Fibroblast of the conjunctiva (primary cell): ENCODE measurements around the gene NSMCE1.

Experiments
- DNase-seq: peaks from one replicate; pipeline ENCODE4 v3.0.0-alpha.2; 2010; ENCODE audit warnings: low read depth

The NSMCE1 gene

DNA sequence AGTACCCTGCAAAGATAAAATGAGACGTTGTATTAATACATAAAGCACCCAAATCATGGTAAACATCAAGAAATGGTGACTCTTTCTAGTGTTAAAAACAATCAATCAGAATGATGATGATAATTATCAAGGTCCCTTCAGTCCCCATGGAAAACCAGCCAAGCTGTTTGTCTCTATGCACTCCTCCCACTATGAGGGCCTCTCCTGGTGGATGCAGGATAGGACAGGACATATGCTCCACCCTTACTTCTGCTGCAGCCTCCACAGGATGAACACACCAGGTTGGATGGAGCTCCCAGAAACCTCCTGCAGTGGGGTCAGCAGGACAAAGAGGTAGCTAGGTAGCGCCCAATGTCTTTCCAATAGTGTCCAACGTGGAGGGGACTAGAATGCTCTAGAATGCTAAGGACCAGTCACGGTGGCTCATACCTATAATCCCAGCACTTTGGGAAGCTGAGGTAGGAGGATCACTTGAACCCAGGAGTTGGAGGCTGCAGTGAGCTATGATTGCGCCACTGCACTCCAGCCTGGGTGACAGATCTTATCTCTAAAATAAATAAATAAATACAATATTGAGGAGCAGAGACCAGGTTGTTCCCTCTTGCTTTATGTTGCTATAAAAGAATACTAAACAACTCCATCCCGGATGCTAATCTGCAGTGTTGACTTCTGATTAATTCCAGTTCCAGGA lies 75.1 kb downstream of the NSMCE1 start:
- no peak for DNase-seq

DNA sequence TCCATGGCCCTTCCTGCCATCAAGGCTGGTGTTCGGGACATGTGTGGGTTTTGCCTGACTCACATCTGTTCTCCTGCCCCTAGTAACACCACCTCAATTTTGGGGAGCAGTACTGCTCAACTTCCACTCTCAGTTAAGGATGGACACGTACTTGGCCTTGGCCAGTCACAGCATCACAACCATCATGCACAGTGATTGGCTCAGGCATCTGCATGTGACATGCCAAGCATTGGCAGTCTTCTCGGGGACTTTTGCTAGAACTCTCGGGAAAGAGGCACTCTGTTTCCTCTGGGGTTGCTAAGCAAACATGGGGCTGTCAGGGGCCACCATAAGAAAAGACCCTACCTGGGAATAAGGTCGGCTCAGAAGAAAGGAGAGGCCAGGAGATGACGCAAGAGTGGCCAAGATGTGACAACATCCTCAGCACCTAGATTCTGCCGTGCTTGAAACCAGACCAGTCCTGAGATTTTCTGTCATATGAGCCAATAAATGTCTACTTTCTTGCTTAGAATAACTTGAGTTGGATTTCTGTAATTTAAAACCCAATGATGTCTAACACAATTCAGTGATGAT lies 77.1 kb downstream of the NSMCE1 start:
- DNase-seq = no peak

DNA sequence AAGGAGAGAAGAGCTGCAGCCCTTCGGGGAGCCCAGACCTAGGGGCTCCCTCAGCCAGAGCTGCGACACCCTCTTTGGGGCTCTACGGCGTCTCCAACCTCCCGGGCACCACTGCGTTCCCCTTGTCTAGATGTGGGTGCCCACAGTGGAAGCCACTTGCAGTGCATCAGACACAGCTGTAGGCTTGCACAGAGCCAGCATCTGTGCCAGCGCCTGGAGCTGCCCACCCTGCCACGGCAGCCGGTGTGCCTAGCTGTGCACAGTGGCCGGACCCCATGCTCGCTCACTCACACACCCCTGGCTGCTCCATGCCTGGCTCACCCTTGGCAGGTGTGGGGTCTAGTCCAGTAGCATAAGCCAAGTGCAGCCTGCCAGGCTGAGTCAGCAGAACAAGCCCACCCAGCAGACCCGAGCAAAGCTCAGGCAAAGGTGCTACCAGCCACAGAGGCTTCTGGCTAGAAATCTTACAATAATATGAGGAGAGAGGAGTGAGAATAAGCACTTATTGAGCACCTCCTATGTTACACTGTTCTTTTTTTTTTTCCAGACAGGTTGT lies 78.2 kb downstream of the NSMCE1 start:
- no peak for DNase-seq

DNA sequence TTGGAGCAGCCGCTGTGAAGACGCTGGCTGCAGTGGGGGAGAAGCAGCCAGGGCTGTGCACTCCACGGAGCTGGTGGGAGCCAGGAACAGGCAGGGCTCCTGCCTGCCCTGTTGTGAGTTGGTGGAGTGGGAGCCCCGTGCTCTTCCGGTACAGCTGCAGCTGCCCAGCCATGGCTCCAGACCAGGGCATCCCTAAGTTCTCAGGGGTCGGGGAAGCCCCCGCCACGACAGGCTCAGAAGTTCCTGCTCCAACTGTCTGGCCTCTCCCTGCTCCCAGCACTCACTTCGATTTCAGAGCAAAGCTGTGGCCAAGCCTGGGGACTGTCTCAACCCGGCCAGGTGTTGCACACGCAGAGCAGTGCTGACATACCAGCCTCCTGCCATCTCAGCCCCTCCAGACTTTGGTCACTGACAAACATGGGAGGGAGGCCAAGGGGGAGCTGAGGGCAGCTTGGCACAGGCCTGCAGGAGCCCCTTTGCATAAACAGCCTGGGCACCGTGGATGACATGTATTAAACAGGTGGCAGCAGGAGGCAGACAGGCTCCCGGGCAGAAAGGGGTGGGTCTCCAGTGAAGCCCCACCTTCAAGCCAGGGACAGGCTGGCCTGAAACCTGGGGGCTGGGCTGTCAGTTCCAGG lies 79.1 kb downstream of the NSMCE1 start:
- no peak for DNase-seq

DNA sequence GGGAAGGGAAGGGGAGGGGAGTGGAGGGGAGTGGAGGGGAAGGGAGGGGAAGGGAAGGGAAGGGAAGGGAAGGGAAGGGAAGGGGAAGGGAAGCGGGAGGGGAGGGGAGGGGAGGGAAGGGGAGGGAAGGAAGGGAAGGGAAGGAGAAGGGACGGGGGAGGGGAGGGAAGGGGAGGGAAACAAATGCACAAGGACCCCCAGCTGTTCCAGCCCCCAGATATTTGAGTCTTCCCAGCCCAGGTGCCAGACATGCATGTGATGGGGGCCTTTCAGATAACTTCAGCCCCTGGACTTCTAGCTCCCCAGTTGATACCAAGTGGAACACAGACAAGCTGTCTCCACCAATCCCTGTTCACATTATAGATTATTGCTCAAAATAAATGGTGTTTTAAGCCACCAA lies 79.9 kb downstream of the NSMCE1 start:
- DNase-seq = no peak

DNA sequence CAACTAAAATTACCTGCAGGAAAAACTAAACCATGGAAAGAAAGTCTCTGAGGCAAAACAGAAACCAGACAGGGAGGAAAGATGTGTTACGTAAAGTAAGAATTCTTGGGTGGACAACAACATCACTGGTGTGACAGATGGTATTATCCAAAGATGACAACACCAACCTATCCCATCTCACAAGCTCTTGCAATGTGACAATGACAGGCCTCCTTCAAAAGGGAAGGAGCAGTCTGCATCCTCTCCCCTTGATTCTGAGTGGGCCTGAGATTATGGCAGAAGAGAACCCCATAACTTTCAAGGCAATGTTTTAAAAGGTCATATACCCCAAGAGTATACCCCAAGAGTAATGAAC lies 82.8 kb downstream of the NSMCE1 start:
- no peak for DNase-seq

DNA sequence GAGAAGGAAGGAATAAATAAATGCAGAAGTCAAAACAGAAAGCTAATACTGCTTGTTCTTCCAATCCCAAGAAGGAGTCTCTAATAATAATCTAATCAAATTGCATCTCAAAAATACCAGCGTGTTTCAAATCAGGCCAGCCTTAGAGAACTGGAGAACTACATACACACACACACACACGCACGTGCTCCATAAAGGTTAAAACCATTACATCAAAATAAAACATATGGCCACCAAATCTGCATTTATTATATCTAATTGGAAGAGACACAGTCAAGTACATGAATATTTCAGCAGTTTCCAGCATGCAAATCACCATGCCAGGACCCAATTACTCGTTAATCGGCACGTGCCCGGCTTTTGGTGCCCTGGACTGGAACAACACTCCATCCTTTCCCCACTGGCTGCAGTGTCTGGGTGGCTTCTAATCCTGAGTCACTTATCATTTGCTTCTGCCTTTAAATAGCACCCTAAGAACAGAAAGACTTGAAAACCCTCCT lies 85.6 kb downstream of the NSMCE1 start:
- no peak for DNase-seq

DNA sequence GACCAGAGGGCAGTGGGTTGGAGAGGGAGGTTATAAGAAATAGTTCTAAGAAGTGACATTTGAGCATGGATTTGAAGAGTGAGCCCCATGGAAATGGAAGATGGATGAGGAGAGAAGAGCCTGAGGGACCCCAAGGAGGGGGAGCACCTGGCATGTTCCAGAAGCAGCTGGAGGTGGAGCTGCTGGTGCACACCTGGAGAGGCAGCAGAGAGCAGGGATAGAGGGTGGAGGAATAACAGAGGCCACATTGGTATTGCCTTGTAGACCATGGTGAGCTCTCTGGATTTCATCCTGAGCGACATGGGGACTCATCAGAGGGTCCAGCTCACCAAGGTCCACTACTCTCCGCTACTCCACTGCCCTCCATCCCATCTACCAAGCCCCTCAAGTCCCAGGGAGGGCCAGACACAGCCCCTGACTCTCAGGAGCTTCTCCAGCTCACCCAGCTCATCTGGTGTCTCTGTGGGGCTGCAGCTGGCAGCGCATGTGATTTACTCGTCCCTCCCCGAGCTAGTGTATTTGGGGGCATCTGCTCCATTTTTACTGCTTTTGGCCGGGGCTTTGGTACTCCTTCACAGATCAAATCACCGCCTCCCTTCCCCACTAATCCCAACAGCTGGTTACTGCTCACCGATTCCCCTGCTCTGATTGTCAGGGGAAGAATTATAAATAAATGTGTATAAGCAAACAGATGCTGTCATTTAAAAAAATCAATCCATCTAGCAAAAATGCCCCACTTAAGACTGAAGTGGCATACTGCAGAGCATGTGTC lies 87.4 kb downstream of the NSMCE1 start:
- DNase-seq = no peak

DNA sequence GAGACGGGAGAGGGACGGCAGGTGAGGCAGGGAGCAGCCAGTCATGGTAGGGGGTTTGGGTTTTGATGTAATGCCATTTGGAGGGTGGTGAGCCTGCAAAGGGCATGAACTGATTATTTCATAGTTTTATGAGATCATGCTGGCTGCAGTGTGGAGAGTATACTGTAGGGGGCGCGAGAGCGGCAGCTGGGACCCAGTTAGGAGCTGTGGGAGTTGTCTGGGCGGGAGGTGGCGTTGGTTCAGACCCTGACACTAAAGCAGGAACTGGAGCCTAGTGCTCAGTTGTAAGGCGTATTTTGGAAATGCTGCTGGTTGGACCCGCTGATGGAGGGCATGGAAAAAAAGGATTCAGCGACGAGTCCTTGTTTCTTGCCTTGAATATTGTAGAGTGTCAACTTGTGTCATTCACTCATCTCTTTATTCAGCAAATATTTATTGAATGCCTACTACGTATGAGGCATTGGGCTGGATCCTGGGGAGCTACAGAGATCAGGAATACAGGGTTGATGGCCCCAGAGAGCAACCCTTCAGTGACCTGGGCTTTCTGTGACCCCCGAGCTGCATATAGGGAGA lies 89.0 kb downstream of the NSMCE1 start:
- peak; percentile 38 for DNase-seq

DNA sequence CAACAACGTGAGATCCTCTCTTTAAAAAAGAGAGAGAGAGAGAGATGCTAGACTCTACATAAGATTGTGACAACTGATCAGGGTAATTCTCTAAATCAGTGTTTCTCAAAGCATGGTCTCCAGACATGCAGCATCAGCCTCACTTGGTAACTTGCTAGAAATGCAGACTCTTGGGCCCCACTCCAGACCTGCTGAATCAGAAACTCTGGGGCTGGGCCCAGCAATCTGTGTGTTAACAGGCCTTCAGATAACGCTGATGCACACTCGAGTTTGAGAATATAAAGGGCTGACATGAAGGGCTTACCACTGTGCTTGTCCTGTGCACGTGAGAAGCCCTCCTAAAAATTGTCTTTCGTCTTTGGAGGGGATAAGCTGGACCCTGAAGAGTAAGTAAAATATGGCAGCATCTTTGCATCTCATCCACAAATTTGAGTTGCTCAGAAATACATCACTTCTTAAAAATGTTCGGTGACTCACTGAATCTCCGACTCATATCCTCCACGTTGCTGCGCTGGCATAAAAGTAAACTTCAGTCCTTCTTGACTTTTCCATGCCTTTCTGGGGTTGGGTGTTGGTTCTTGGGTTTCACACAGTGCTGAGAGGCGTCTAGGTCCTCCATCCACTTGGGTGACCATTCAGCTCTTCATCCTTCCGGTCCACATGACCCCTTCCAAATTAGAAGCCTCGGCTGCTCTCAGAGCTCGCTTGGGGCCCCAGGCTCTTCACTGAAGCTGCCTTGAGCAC lies 91.4 kb downstream of the NSMCE1 start:
- DNase-seq = peak; percentile 46

DNA sequence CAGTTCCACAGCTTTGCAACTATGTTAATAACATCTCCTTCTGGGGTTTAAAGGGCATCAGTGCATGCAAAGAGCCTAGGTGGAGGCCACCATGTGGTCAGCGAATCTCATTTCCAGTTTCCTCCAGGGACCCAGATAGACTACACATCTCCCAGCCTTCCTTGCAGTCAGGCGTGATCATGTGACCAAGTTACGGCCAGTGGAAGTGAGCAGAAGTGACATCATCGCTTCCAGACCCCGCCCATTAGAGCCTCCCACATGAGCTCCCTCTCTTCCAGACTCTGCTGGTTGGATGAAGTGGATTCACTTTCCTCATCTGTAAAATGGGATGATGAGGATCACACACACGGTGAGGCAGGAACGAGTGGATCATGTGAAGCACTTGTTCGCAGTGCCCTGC lies 92.7 kb downstream of the NSMCE1 start:
- no peak for DNase-seq
